Type B pancreatic cell (in vitro differentiated cells): ENCODE measurements around the gene SGK1. TPM values are rescaled to one million over a fixed set of nuclear protein-coding genes. Genes with fewer than 3 reads are reported as not detected.
"Not testable (repeated sequence)": the region's sequence is repeated elsewhere in the genome, so short reads cannot be mapped to it uniquely, and the experiment has no call there.

Source experiments
- DNase-seq: peaks from one replicate; pipeline ENCODE4 v3.0.0; 2021; ENCODE audit warnings: mixed read lengths; ENCODE audit not compliant: unreplicated experiment; ENCODE audit errors: extremely low spot score
- H3K27ac Mint-ChIP-seq: 2 replicates; pipeline ENCODE4 v1.8.0; 2021; ENCODE audit warnings: mild to moderate bottlenecking, mixed read lengths
- H3K27me3 Mint-ChIP-seq: 2 replicates; pipeline ENCODE4 v1.8.0; 2021; ENCODE audit warnings: mixed read lengths
- H3K36me3 Mint-ChIP-seq: 2 replicates; pipeline ENCODE4 v1.8.0; 2021; ENCODE audit warnings: mixed read lengths
- H3K4me1 Mint-ChIP-seq: one replicate; pipeline ENCODE4 v1.8.0; 2021; ENCODE audit warnings: mixed read lengths; ENCODE audit not compliant: unreplicated experiment
- H3K4me3 Mint-ChIP-seq: 2 replicates; pipeline ENCODE4 v1.8.0; 2021; ENCODE audit warnings: mild to moderate bottlenecking, mixed read lengths
- H3K9me3 Mint-ChIP-seq: 2 replicates; pipeline ENCODE4 v1.8.0; 2021; ENCODE audit warnings: mixed read lengths
- total RNA-seq: library from RNA; stranded (reverse); gene quantifications from 2 replicates; pipeline ENCODE4 v1.2.1, GENCODE V29; 2021; ENCODE audit warnings: low replicate concordance
- TF ChIP-seq, protein P1 (sequence below): fragments of 200-600 bp; sonication (generic); conservative IDR thresholded peaks from 2 replicates; pipeline ENCODE4 v1.5.0; 2021; ENCODE audit warnings: antibody characterized with exemption, mild to moderate bottlenecking

The SGK1 gene
- total RNA-seq, 1 donor from 2014 or later: 52.6 TPM

GRCh38 chr6:134185277-134185676 is 132.6 kb downstream of the SGK1 start:
- Mint-ChIP-seq H3K9me3 (no peaks in the 10 kb centered on the region), H3K4me3 (no peak overlapping the region), H3K4me1 (peaks cover 8% of the 10 kb centered on the region), H3K27me3 (no peaks in the 10 kb centered on the region), H3K36me3 (no peaks in the 10 kb centered on the region), H3K27ac (no peak overlapping the region)
- no peak for DNase-seq
- TF ChIP-seq, protein P1, sequence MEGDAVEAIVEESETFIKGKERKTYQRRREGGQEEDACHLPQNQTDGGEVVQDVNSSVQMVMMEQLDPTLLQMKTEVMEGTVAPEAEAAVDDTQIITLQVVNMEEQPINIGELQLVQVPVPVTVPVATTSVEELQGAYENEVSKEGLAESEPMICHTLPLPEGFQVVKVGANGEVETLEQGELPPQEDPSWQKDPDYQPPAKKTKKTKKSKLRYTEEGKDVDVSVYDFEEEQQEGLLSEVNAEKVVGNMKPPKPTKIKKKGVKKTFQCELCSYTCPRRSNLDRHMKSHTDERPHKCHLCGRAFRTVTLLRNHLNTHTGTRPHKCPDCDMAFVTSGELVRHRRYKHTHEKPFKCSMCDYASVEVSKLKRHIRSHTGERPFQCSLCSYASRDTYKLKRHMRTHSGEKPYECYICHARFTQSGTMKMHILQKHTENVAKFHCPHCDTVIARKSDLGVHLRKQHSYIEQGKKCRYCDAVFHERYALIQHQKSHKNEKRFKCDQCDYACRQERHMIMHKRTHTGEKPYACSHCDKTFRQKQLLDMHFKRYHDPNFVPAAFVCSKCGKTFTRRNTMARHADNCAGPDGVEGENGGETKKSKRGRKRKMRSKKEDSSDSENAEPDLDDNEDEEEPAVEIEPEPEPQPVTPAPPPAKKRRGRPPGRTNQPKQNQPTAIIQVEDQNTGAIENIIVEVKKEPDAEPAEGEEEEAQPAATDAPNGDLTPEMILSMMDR: no peak

DNA sequence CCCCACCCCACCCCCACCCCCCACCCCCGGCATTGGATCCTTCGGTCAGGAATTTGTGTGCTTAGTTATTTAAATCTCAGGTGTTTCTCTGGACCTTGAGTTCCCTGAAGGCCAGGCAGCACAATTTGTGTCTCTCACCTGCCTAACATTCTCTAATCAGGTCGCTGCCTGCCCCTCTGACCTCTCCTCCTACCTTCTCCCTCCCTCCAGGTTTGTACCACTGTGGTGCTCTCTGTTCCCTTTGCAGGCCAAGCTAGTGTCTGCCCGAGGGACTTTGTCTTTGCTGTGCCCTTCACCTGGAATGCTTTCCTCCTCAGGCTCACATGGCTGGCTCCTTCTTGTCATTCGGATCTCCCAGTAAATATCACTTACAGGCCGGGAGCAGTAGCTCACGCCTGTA is 134.1 kb downstream of the SGK1 start:
- Mint-ChIP-seq H3K4me3 (no peak overlapping the region), H3K4me1 (peaks cover 8% of the 10 kb centered on the region), H3K27me3 (no peaks in the 10 kb centered on the region), H3K36me3 (no peaks in the 10 kb centered on the region), H3K9me3 (no peaks in the 10 kb centered on the region), H3K27ac (no peak overlapping the region)
- TF ChIP-seq, protein P1: no peak
- DNase-seq: no peak

DNA sequence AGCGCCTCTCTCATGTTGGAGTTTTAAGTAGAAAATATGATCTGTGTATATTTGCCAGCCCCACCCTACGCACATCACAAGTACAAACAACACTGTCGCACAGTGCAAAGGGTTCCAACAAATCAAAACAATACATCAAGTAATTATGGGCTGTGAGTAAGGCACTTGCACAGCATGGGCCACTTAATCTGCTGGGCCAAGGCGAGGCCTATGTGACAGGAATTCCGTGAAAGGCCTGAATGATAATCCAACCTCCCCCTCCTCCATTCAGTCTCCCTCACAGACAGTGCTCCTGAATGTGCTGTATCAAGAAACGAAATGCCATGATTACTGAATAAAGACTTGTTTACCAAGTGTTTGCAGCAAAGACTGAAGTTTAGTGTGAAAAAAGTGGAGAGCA is 135.4 kb downstream of the SGK1 start:
- no peaks in the 10 kb centered on the region for H3K9me3 Mint-ChIP-seq
- no peak for DNase-seq
- TF ChIP-seq, protein P1: no peak
- peaks cover 20% of the 10 kb centered on the region for H3K4me1 Mint-ChIP-seq
- no peak overlapping the region for H3K4me3 Mint-ChIP-seq
- no peak overlapping the region for H3K27ac Mint-ChIP-seq
- H3K27me3 Mint-ChIP-seq: peaks cover 11% of the 10 kb centered on the region
- H3K36me3 Mint-ChIP-seq: no peaks in the 10 kb centered on the region

DNA sequence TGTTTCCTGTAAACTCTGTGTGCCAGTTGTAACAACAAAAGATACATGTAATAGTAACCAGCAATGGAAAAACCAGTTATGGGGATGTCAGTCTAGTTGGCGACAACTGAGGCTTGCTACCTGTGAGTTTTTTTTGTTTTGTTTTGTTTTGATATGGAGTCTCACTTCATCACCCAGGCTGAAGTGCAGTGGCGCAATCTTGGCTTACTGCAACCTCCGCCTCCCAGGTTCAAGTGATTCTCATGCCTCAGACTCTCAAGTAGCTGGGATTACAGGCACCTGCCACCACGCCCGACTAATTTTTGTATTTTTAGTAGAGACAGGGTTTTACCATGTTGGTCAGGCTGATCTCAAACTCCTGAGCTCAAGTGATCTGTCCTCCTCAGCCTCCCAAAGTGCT is 136.2 kb downstream of the SGK1 start:
- H3K4me3 Mint-ChIP-seq, DNase-seq, H3K9me3 Mint-ChIP-seq, H3K27ac Mint-ChIP-seq, H3K36me3 Mint-ChIP-seq: not testable (repeated sequence)
- peaks cover 17% of the 10 kb centered on the region for H3K27me3 Mint-ChIP-seq
- peaks cover 24% of the 10 kb centered on the region for H3K4me1 Mint-ChIP-seq

DNA sequence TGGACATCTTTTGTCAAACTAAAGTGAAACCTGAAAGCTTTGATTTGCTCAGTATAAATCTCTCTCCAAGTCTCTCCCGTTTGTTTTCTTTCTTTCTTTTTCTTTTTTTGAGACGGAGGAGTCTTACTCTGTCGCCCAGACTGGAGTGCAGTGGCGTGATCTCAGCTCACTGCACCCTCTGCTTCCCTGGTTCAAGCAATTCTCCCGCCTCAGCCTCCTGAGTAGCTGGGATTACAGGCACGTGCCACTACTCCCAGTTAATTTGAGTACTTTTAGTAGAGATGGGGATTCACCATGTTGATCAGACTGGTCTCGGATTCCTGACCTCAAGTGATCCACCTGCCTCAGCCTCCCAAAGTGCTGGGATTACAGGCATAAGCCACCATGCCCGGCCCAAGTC is 136.7 kb downstream of the SGK1 start:
- peaks cover 20% of the 10 kb centered on the region for H3K27me3 Mint-ChIP-seq
- H3K36me3 Mint-ChIP-seq, H3K4me3 Mint-ChIP-seq, DNase-seq, H3K27ac Mint-ChIP-seq, H3K9me3 Mint-ChIP-seq: not testable (repeated sequence)
- peaks cover 24% of the 10 kb centered on the region for H3K4me1 Mint-ChIP-seq

- H3K4me3 Mint-ChIP-seq, H3K27ac Mint-ChIP-seq, DNase-seq, H3K36me3 Mint-ChIP-seq, H3K9me3 Mint-ChIP-seq: not testable (repeated sequence)
- H3K4me1 Mint-ChIP-seq: peaks cover 29% of the 10 kb centered on the region
- H3K27me3 Mint-ChIP-seq: peaks cover 26% of the 10 kb centered on the region
Measured at GRCh38 chr6:134180540-134180939, 137.4 kb downstream of the SGK1 start.

- peak overlapping the region; percentile 37 for H3K27ac Mint-ChIP-seq
- TF ChIP-seq, protein P1: peak; percentile 82
Measured at GRCh38 chr6:134178161-134179044, 139.5 kb downstream of the SGK1 start.

More at GRCh38 chr6:134178161-134179044, 139.5 kb downstream of the SGK1 start:
- peaks cover 34% of the 10 kb centered on the region for H3K27me3 Mint-ChIP-seq
- H3K4me3 Mint-ChIP-seq: peak overlapping the region; percentile 84
- H3K9me3 Mint-ChIP-seq: no peaks in the 10 kb centered on the region
- peaks cover 35% of the 10 kb centered on the region for H3K4me1 Mint-ChIP-seq
- no peak for DNase-seq
- no peaks in the 10 kb centered on the region for H3K36me3 Mint-ChIP-seq
